HTR-8/SVneo (cell line): Measurements from ENCODE around the gene ZC3HAV1L.
A peak's percentile ranks its signal among the peaks of the same experiment; 100 is the strongest.
"Not testable (repeated sequence)": the region's sequence is repeated elsewhere in the genome, so short reads cannot be mapped to it uniquely, and the experiment has no call there.

Source experiments
- DNase-seq: peaks from one replicate; pipeline ENCODE4 v3.0.0; 2011; ENCODE audit warnings: low spot score, mixed read lengths; ENCODE audit not compliant: insufficient read length
- FAIRE-seq: peaks from 2 replicates; lab custom pipeline; 2011; peaks lifted over from hg19 to GRCh38; lab: Jason Lieb, UNC

ZC3HAV1L gene

GRCh38 chr7:139054656-139055055 is 18.8 kb upstream of the ZC3HAV1L start:
- FAIRE-seq, DNase-seq: not testable (repeated sequence)

GRCh38 chr7:139054101-139054500 is 18.3 kb upstream of the ZC3HAV1L start:
- FAIRE-seq, result no peak
- no peak for DNase-seq

GRCh38 chr7:139051655-139052054 is 15.8 kb upstream of the ZC3HAV1L start:
- FAIRE-seq (no peak), DNase-seq (no peak)

- FAIRE-seq, result no peak
Measured at GRCh38 chr7:139049936-139050335, 14.1 kb upstream of the ZC3HAV1L start.

GRCh38 chr7:139049111-139049510 is 13.3 kb upstream of the ZC3HAV1L start:
- no peak for DNase-seq
- FAIRE-seq, result no peak

More at GRCh38 chr7:139049936-139050335, 14.1 kb upstream of the ZC3HAV1L start:
- DNase-seq, result no peak

- FAIRE-seq (no peak), DNase-seq (no peak)
Measured at GRCh38 chr7:139047970-139048369, 12.1 kb upstream of the ZC3HAV1L start.

GRCh38 chr7:139046143-139046542 is 10.3 kb upstream of the ZC3HAV1L start:
- no peak for FAIRE-seq
- DNase-seq, result no peak

- DNase-seq, result no peak
- FAIRE-seq, result no peak
Measured at GRCh38 chr7:139044813-139045794, 9.3 kb upstream of the ZC3HAV1L start.

- DNase-seq, result no peak
- FAIRE-seq, result no peak
Measured at GRCh38 chr7:139043823-139044812, 8.3 kb upstream of the ZC3HAV1L start.

GRCh38 chr7:139041378-139042085 is 5.7 kb upstream of the ZC3HAV1L start:
- FAIRE-seq (no peak), DNase-seq (no peak)

- FAIRE-seq, result no peak
- DNase-seq, result no peak
Measured at GRCh38 chr7:139038691-139039090, 2.8 kb upstream of the ZC3HAV1L start.

- DNase-seq, result no peak
Measured at GRCh38 chr7:139036901-139037300, 1.1 kb upstream of the ZC3HAV1L start.

GRCh38 chr7:139034855-139035585 is 822 bp downstream of the ZC3HAV1L start:
- DNase-seq (peak; percentile 40), FAIRE-seq (no peak)

More at GRCh38 chr7:139036901-139037300, 1.1 kb upstream of the ZC3HAV1L start:
- FAIRE-seq, result no peak

GRCh38 chr7:139034336-139034735 is 1.5 kb downstream of the ZC3HAV1L start:
- FAIRE-seq (no peak), DNase-seq (no peak)

GRCh38 chr7:139033346-139034114 is 2.3 kb downstream of the ZC3HAV1L start:
- FAIRE-seq (no peak), DNase-seq (no peak)

- DNase-seq (no peak), FAIRE-seq (no peak)
Measured at GRCh38 chr7:139032473-139032872, 3.4 kb downstream of the ZC3HAV1L start.

- no peak for FAIRE-seq
Measured at GRCh38 chr7:139029353-139029752, 6.5 kb downstream of the ZC3HAV1L start.

GRCh38 chr7:139026551-139026950 is 9.3 kb downstream of the ZC3HAV1L start:
- FAIRE-seq, result no peak
- DNase-seq, result no peak

More at GRCh38 chr7:139029353-139029752, 6.5 kb downstream of the ZC3HAV1L start:
- DNase-seq, result no peak
